Activated naive CD4-positive, alpha-beta T cell treated with anti-CD3 and anti-CD28 coated beads, Interleukin-2, amount 10 ng/mL, durations not matched to agents 7 days and 5 days (primary cell): ENCODE results near the gene HHEX.
"Not testable (repeated sequence)": the region's sequence is repeated elsewhere in the genome, so short reads cannot be mapped to it uniquely, and the experiment has no call there.

ENCODE experiments used
- CTCF ChIA-PET: fragments of 350-600 bp; sonication (Branson Sonifier 250); formaldehyde crosslinking; loops from one replicate; lab custom pipeline; 2021; ENCODE audit warnings: antibody characterized with exemption; lab: Charles Lee
- DNase-seq: peaks from one replicate; pipeline ENCODE4 v3.0.0-alpha.2; 2020
- H3K27ac Mint-ChIP-seq: one replicate; pipeline ENCODE4 v1.8.0; 2021; ENCODE audit warnings: mild to moderate bottlenecking, moderate library complexity, mixed read lengths
- H3K27me3 Mint-ChIP-seq: one replicate; pipeline ENCODE4 v1.8.0; 2021; ENCODE audit warnings: mild to moderate bottlenecking, mixed read lengths
- H3K36me3 Mint-ChIP-seq: one replicate; pipeline ENCODE4 v1.8.0; 2021; ENCODE audit warnings: mixed read lengths
- H3K4me1 Mint-ChIP-seq: one replicate; pipeline ENCODE4 v1.8.0; 2021; ENCODE audit warnings: mixed read lengths
- H3K4me3 Mint-ChIP-seq: one replicate; pipeline ENCODE4 v1.8.0; 2021; ENCODE audit warnings: mild to moderate bottlenecking, moderate library complexity, mixed read lengths
- H3K9me3 Mint-ChIP-seq: one replicate; pipeline ENCODE4 v1.8.0; 2021; ENCODE audit warnings: mixed read lengths

Gene HHEX

GRCh38 chr10:92735938-92736337 lies 46.2 kb downstream of the HHEX start:
- H3K4me3 Mint-ChIP-seq = no peak overlapping the region
- no peak for DNase-seq
- H3K27me3 Mint-ChIP-seq = peaks cover 20% of the 10 kb centered on the region
- H3K27ac Mint-ChIP-seq = no peak overlapping the region
- no peaks in the 10 kb centered on the region for H3K36me3 Mint-ChIP-seq
- CTCF ChIA-PET = no interaction called here
- no peaks in the 10 kb centered on the region for H3K4me1 Mint-ChIP-seq
- H3K9me3 Mint-ChIP-seq = no peaks in the 10 kb centered on the region

GRCh38 chr10:92737484-92737883 lies 47.7 kb downstream of the HHEX start:
- peaks cover 16% of the 10 kb centered on the region for H3K27me3 Mint-ChIP-seq
- H3K36me3 Mint-ChIP-seq = no peaks in the 10 kb centered on the region
- no peaks in the 10 kb centered on the region for H3K9me3 Mint-ChIP-seq
- no peaks in the 10 kb centered on the region for H3K4me1 Mint-ChIP-seq
- H3K4me3 Mint-ChIP-seq = no peak overlapping the region
- H3K27ac Mint-ChIP-seq = no peak overlapping the region
- CTCF ChIA-PET = no interaction called here
- DNase-seq = no peak

- CTCF ChIA-PET = no interaction called here
Observed at GRCh38 chr10:92740762-92741161, 51.0 kb downstream of the HHEX start.

GRCh38 chr10:92741741-92742140 lies 52.0 kb downstream of the HHEX start:
- H3K9me3 Mint-ChIP-seq, H3K4me1 Mint-ChIP-seq, CTCF ChIA-PET: not testable (repeated sequence)

More at GRCh38 chr10:92740762-92741161, 51.0 kb downstream of the HHEX start:
- no peak for DNase-seq
- H3K27me3 Mint-ChIP-seq = peaks cover 26% of the 10 kb centered on the region
- no peak overlapping the region for H3K4me3 Mint-ChIP-seq
- no peaks in the 10 kb centered on the region for H3K4me1 Mint-ChIP-seq
- no peaks in the 10 kb centered on the region for H3K9me3 Mint-ChIP-seq
- no peaks in the 10 kb centered on the region for H3K36me3 Mint-ChIP-seq
- no peak overlapping the region for H3K27ac Mint-ChIP-seq

GRCh38 chr10:92742331-92743228 lies 52.8 kb downstream of the HHEX start:
- H3K4me1 Mint-ChIP-seq = peaks cover 6% of the 10 kb centered on the region
- H3K4me3 Mint-ChIP-seq = no peak overlapping the region
- no peak overlapping the region for H3K27ac Mint-ChIP-seq
- no peaks in the 10 kb centered on the region for H3K36me3 Mint-ChIP-seq
- CTCF ChIA-PET = no interaction called here
- peaks cover 23% of the 10 kb centered on the region for H3K27me3 Mint-ChIP-seq
- H3K9me3 Mint-ChIP-seq = no peaks in the 10 kb centered on the region
- DNase-seq = no peak

More at GRCh38 chr10:92741741-92742140, 52.0 kb downstream of the HHEX start:
- not testable (repeated sequence) for H3K4me3 Mint-ChIP-seq, DNase-seq, H3K36me3 Mint-ChIP-seq, H3K27ac Mint-ChIP-seq
- H3K27me3 Mint-ChIP-seq = peaks cover 26% of the 10 kb centered on the region
